Adrenal gland (tissue), 12 donors: Measurements from ENCODE around the gene RGMB. TPM values are rescaled to one million over a fixed set of nuclear protein-coding genes. Genes with fewer than 3 reads are reported as not detected.

Experiments used
- DNase-seq, 7 donors: peaks; one replicate each; pipeline ENCODE4 v3.0.0-alpha.2; 2019 to 2020
- H3K27ac ChIP-seq, 5 donors: fragments of 200-600 bp; sonication (generic) in 4 of 5; 1 replicate in 3 of 5; 2 replicates in 2 of 5; pipeline versions ENCODE4 v1.5.1 to v1.8.0; 2016 to 2020; ENCODE audit warnings: mild to moderate bottlenecking in 1 of 5
- H3K27me3 ChIP-seq: fragments of 200-600 bp; 2 replicates; pipeline ENCODE4 v1.8.0; 2021
- H3K36me3 ChIP-seq, 2 donors: fragments of 200-600 bp; replicated peaks in 1 of 2; 1 replicate in 1 of 2; 2 replicates in 1 of 2; pipeline versions ENCODE4 v1.5.1 to v1.8.0; 2018 to 2022
- H3K4me1 ChIP-seq, 2 donors: fragments of 200-600 bp; replicated peaks in 1 of 2; 1 replicate in 1 of 2; 2 replicates in 1 of 2; pipeline versions ENCODE4 v1.5.1 to v1.8.0; 2018 to 2021
- H3K4me3 ChIP-seq, 4 donors: fragments of 200-600 bp; sonication (generic) in 3 of 4; one replicate each; pipeline ENCODE4 v1.5.1; 2016 to 2018
- H3K9me3 ChIP-seq, 3 donors: fragments of 200-600 bp; sonication (generic) in 1 of 3; replicated peaks in 1 of 3; 1 replicate in 2 of 3; 2 replicates in 1 of 3; pipeline versions ENCODE4 v1.5.1 to v1.8.0; 2016 to 2021
- CTCF ChIP-seq, 6 experiments: fragments of 450-650 bp in 4 of 6; fragments of 200-600 bp in 2 of 6; sonication (generic) in 1 of 6; IDR thresholded peaks; 1 replicate in 5 of 6; 2 replicates in 1 of 6; pipeline versions ENCODE4 v1.5.1 to v1.8.0; 2016 to 2021; ENCODE audit warnings: antibody characterized with exemption in 6 of 6, mild to moderate bottlenecking in 2 of 6, moderate library complexity in 1 of 6
- POLR2A ChIP-seq, 2 donors: fragments of 450-650 bp; IDR thresholded peaks; one replicate each; pipeline ENCODE4 v1.6.1; 2017; ENCODE audit warnings: antibody characterized with exemption in 2 of 2, mild to moderate bottlenecking in 2 of 2, moderate library complexity in 1 of 2
- WGBS, 4 donors: extraction: QIAGEN DNeasy Blood & Tissue Kit in 2 of 4; methylation state at CpG; one replicate each; pipeline versions ENCODE4 v1.1.5 to v1.1.7; 2013 to 2017; 5-methylcytosine and 5-hydroxymethylcytosine counted together
- intact Hi-C, 2 donors: fragments of 100-400 bp; cut with DNase I; formaldehyde crosslinking; loops; one replicate each; pipeline versions ENCODE4 v1.14.1 to v1.15.0; 2022 to 2023
- polyA plus RNA-seq, 3 donors: library from polyadenylated mRNA; stranded (reverse); fragments of 200-250 nt in 2 of 3; fragments of 350-450 nt in 1 of 3; fragmentation: Illumina TruSeq in 1 of 3; extraction: RNeasy Lipid Tissue Mini Kit (QIAGEN cat#74804) in 1 of 3; gene quantifications; one replicate each; pipeline ENCODE4 v1.2.3, GENCODE V29; 2013 to 2014
- total RNA-seq, 9 donors: library from RNA; depleted of rRNA in 4 of 9; stranded (reverse); fragments of >200 nt in 4 of 9; fragments of 120-200 nt in 1 of 9; fragmentation: NEBNext Ultra II Directional in 1 of 9; extraction: Animal tissue kit (Norgen Biotek cat#: 25700) in 1 of 9; gene quantifications; one replicate each; pipeline versions ENCODE4 v1.1.0 to v1.2.4, GENCODE V29; 2013 to 2023
- donor health status: healthy with polysubstance abuse.
- donor health status: Bipolar disorder and iron deficiency.
- donor health status: DM: yes; HTN: yes; CAD: no.
- donor health status: DM: no; HTN: no; CAD: no.
- donor health status: DM: no; HTN: no; CAD: no.
- donor health status: DM: yes; HTN: yes; CAD: no.

Gene RGMB
- total and polyA plus RNA-seq, 12 donors, result 1.0 to 14.4 (median 9.6) TPM

DNA sequence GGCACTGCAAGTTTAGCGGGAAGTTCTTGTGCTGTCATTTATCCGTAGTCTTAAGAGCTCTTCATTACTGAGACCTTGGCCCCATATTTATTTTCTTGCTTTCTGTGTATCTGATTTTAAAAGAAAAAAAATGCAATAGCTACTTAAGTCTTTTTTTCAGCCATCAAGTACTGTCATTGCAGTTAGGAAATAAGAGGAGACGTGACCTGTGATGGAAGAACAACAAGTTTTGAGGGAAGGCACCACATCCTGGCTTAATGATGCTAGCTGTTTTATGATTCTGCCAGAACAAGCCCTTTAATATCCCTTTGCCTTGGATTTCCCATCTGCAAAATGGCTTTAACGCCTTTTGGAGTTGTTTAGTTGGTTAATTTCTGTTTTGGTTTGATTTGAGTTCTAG, 3.8 kb downstream of the RGMB start:
- H3K9me3 ChIP-seq, result no peaks in the 10 kb centered on the region
- H3K27ac ChIP-seq, result no peak overlapping the region
- no peak overlapping the region for H3K4me3 ChIP-seq
- 79 to 87% (median 86%) methylated on average over 4 of the region's 4 CpGs for WGBS, 4 donors
- no peak for TF ChIP-seq CTCF (IDR thresholded peaks at IDR 0.05)
- no peak for TF ChIP-seq POLR2A (IDR thresholded peaks at IDR 0.05)
- H3K36me3 ChIP-seq, result no peaks in the 10 kb centered on the region
- DNase-seq, result no peak
- intact Hi-C loops, result no loop called here
- H3K27me3 ChIP-seq, result no peaks in the 10 kb centered on the region
- H3K4me1 ChIP-seq, result peaks cover 0 to 24% of the 10 kb centered on the region in 2 donors

DNA sequence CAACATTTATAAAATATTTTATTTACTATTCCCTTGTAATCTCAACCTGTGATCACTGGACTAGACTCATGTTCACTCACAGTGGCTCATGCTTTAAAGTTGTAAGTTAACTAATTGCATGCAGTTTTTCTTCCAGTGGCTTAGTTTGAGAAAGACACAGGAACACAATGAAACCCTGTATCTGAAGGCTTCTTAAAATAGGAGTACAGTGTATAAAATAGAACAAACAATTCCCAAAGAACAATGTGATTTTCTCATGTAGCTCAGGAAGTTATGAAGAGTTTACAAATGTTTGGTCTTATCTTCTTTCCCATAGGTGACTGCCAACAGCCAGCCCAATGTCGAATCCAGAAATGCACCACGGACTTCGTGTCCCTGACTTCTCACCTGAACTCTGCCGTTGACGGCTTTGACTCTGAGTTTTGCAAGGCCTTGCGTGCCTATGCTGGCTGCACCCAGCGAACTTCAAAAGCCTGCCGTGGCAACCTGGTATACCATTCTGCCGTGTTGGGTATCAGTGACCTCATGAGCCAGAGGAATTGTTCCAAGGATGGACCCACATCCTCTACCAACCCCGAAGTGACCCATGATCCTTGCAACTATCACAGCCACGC, 5.9 kb downstream of the RGMB start:
- H3K4me3 ChIP-seq, result no peak overlapping the region
- H3K9me3 ChIP-seq, result no peaks in the 10 kb centered on the region
- intact Hi-C loops, result no loop called here
- no peaks in the 10 kb centered on the region for H3K27me3 ChIP-seq
- H3K36me3 ChIP-seq, result no peaks in the 10 kb centered on the region
- TF ChIP-seq CTCF (IDR thresholded peaks at IDR 0.05) (no peak), POLR2A (IDR thresholded peaks at IDR 0.05) (no peak)
- H3K27ac ChIP-seq, result no peak overlapping the region
- 54 to 69% (median 64%) methylated on average over 10 to 11 of the region's 11 CpGs for WGBS, 4 donors
- H3K4me1 ChIP-seq, result peaks cover 0 to 19% of the 10 kb centered on the region in 2 donors
- DNase-seq, result peak in 4 of 7 donors; percentile 24 to 40 (median 30)

DNA sequence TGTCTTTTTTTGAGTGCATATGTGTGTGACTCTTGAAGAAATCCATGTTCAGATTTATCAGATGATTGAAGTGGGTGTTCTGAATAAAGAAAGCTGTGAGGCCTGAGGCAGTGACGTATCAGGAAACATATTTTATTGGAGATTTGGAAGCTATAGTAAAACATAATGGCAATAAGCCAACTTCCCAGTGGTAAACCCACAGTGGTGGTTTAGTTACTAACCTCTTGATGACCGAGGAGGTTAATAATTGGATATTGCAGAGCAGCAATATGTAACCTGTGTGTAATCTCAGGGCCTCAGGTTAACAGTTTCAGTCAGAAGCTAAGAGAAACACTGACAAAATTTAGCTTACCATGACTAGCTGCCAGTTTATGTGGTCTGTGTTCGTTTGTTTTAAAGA, 6.9 kb downstream of the RGMB start:
- no peak for DNase-seq
- H3K4me3 ChIP-seq, result no peak overlapping the region
- WGBS, 4 donors, result 85 to 94% (median 90%) methylated on average over 3 of the region's 3 CpGs

GRCh38 chr5:98781520-98781919, 8.1 kb downstream of the RGMB start:
- 67 to 76% (median 72%) methylated on average over 2 of the region's 2 CpGs for WGBS, 4 donors
- Histone ChIP-seq H3K4me3 (no peak overlapping the region), H3K4me1 (peaks cover 0 to 8% of the 10 kb centered on the region in 2 donors), H3K27ac (no peak overlapping the region), H3K27me3 (no peaks in the 10 kb centered on the region), H3K9me3 (no peaks in the 10 kb centered on the region), H3K36me3 (no peaks in the 10 kb centered on the region)
- intact Hi-C loops, result no loop called here
- TF ChIP-seq POLR2A (IDR thresholded peaks at IDR 0.05) (no peak), CTCF (IDR thresholded peaks at IDR 0.05) (no peak)
- DNase-seq, result no peak

More for the DNA sequence above, 6.9 kb downstream of the RGMB start:
- Histone ChIP-seq H3K4me1 (peaks cover 0 to 11% of the 10 kb centered on the region in 2 donors), H3K36me3 (no peaks in the 10 kb centered on the region), H3K9me3 (no peaks in the 10 kb centered on the region), H3K27me3 (no peaks in the 10 kb centered on the region), H3K27ac (no peak overlapping the region)
- TF ChIP-seq POLR2A (IDR thresholded peaks at IDR 0.05) (no peak), CTCF (IDR thresholded peaks at IDR 0.05) (no peak)
- intact Hi-C loops, result no loop called here
